ENCODE results near the gene AFG1L. TPM values are rescaled to one million over a fixed set of nuclear protein-coding genes. Genes with fewer than 3 reads are reported as not detected.

The AFG1L gene
- total and polyA plus RNA-seq, 2 experiments from 2014 or later: 9.4 to 9.7 TPM

DNA sequence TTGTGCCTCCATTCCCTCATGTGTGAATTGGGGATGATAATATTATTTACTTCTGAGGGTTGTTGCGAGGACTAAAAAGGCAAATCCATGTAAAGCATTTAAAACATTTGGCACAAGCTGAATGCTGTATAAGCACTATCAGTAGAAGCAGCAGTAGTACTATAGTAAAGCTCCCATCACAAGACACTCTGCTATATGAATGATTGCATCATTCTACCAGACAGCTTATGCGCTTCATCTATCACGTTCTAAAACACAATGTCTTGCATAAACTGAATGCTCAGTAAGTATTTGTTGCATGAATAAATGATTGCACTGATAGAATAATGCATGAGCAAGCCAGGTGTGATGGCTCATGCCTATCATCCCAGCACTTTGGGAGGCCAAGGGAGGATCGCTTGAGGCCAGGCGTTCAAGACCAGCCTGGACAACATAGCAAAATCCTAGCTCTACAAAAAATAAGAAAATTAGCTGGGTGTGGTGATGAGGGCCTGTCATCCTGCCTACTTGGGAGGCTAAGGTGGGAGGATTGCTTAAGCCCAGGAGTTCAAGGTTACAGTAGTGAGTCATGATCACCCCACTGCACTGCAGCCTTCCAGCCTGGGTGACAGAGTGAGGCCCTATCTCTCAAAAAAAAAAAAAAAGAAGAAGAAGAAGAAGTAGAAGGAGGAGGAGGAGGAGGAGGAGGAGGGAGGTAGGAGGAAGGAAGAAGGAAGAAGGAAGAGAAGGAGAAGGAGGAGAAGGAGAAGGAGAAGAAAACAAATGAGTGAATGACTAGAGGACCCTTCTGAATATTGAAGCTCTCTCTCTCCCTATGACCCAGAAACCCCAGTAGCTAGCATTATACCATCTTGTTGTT lies 215.8 kb downstream of the AFG1L start:
- Histone ChIP-seq H2AFZ (no peak overlapping the region), H4K20me1 (ENCODE audit: insufficient read depth, poor library complexity, severe bottlenecking) (no peaks in the 10 kb centered on the region), H3K79me2 (no peaks in the 10 kb centered on the region), H3K9me2 (replicated peaks; ENCODE audit: insufficient read depth) (no peaks in the 10 kb centered on the region), H3K27me3 (no peaks in the 10 kb centered on the region), H3K4me2 (no peak overlapping the region), H3K36me3 (replicated peaks; ENCODE audit: insufficient read depth, low read depth) (no peaks in the 10 kb centered on the region), H3K27ac (no peak overlapping the region), H3K4me1 (ENCODE audit: insufficient read depth) (no peaks in the 10 kb centered on the region), H3K4me3 (no peak overlapping the region), H3K9me3 (ENCODE audit: low read depth) (no peaks in the 10 kb centered on the region)
- TF ChIP-seq, protein P1, sequence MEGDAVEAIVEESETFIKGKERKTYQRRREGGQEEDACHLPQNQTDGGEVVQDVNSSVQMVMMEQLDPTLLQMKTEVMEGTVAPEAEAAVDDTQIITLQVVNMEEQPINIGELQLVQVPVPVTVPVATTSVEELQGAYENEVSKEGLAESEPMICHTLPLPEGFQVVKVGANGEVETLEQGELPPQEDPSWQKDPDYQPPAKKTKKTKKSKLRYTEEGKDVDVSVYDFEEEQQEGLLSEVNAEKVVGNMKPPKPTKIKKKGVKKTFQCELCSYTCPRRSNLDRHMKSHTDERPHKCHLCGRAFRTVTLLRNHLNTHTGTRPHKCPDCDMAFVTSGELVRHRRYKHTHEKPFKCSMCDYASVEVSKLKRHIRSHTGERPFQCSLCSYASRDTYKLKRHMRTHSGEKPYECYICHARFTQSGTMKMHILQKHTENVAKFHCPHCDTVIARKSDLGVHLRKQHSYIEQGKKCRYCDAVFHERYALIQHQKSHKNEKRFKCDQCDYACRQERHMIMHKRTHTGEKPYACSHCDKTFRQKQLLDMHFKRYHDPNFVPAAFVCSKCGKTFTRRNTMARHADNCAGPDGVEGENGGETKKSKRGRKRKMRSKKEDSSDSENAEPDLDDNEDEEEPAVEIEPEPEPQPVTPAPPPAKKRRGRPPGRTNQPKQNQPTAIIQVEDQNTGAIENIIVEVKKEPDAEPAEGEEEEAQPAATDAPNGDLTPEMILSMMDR (IDR thresholded peaks at IDR 0.05; ENCODE audit: poor library complexity): no peak
- no peak for TF ChIP-seq EZH2phosphoT487 (IDR thresholded peaks at IDR 0.05; ENCODE audit: low read depth, severe bottlenecking, unreplicated experiment)
- WGBS (ENCODE audit: low lambda C conversion rate, missing lambda C conversion rate): 75% methylated on average over 5 of the region's 5 CpGs
- no peak for DNase-seq (ENCODE audit: low spot score)

DNA sequence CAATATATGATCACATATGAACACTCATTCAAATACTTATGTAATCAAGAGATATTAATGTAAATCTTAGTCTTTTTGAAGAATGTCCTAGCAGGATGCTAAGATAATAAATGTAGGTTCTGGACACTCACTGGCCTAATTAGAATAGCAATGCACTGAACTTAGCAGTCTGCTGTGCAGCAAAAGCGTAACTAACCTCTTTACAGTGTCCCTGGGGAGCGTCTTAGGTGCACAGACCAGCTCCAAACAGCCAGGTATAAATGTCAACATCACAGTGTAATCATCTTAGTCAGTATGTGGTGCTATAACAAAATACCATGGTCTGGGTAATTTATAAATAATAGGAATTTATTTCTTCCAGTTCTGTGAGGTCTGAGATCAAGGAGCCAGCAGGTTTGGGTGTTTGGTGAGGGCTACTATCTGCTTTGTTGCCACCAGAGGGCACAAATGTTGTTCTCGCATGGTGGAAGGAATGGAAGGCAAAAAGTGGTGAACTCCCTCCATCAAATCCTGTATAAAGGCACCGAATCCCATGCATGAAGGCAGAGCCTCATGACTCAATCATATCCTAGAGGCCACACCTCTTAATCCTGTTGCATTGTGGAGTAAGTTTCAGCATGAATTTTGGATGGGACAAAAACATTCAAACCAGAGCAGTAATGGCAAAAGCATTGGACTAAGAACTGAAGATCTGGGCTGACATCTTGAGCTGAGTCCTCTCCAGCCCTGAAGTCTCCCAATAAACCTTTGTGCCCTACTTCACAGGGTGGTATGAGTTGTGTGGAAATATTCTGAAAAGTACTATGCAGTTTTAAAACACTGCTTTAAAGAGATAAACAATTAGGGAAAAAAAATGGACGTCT lies 224.1 kb downstream of the AFG1L start:
- Histone ChIP-seq H2AFZ (no peak overlapping the region), H3K4me3 (no peak overlapping the region), H3K9me2 (replicated peaks; ENCODE audit: insufficient read depth) (no peaks in the 10 kb centered on the region), H4K20me1 (ENCODE audit: insufficient read depth, poor library complexity, severe bottlenecking) (no peaks in the 10 kb centered on the region), H3K27ac (no peak overlapping the region), H3K79me2 (no peaks in the 10 kb centered on the region), H3K9me3 (ENCODE audit: low read depth) (no peaks in the 10 kb centered on the region), H3K27me3 (no peaks in the 10 kb centered on the region), H3K4me2 (no peak overlapping the region), H3K4me1 (ENCODE audit: insufficient read depth) (no peaks in the 10 kb centered on the region), H3K36me3 (replicated peaks; ENCODE audit: insufficient read depth, low read depth) (no peaks in the 10 kb centered on the region)
- DNase-seq (ENCODE audit: low spot score): no peak
- 81% methylated on average over 5 of the region's 5 CpGs for whole genome bisulfite sequencing (ENCODE audit: low lambda C conversion rate, missing lambda C conversion rate)
- TF ChIP-seq, protein P1 (IDR thresholded peaks at IDR 0.05; ENCODE audit: poor library complexity): peak; percentile 39
- no peak for TF ChIP-seq EZH2phosphoT487 (IDR thresholded peaks at IDR 0.05; ENCODE audit: low read depth, severe bottlenecking, unreplicated experiment)

DNA sequence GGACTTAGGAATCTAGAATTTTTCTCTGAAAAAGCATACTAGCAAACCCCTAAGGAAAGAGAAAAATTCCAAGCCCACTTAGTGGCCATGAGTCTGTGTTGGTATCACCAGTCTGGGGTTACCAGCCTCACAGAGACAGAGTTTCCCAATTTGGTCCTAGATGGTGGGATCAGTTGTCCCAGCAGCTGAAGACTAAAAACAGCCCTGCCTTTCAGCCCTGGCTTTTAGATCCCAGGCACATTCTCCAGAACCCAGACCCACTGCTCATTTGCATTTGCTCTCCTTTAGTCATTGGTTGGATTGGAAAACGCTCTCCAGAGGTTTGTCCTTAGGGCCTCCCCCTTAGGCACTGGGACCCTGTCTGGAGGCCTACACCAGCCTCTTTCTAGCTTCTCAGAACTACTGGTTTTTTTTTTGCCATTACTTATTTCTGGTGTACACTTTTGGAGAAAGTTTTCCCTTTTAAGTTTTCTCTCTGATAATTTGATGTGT lies 226.8 kb downstream of the AFG1L start:
- Histone ChIP-seq H3K9me3 (ENCODE audit: low read depth) (no peaks in the 10 kb centered on the region), H3K4me3 (no peak overlapping the region), H3K36me3 (replicated peaks; ENCODE audit: insufficient read depth, low read depth) (no peaks in the 10 kb centered on the region), H3K4me2 (no peak overlapping the region), H3K27ac (no peak overlapping the region), H4K20me1 (ENCODE audit: insufficient read depth, poor library complexity, severe bottlenecking) (no peaks in the 10 kb centered on the region), H3K9me2 (replicated peaks; ENCODE audit: insufficient read depth) (no peaks in the 10 kb centered on the region), H3K79me2 (no peaks in the 10 kb centered on the region), H3K27me3 (no peaks in the 10 kb centered on the region), H3K4me1 (ENCODE audit: insufficient read depth) (no peaks in the 10 kb centered on the region), H2AFZ (no peak overlapping the region)
- DNase-seq (ENCODE audit: low spot score): no peak
- 85% methylated on average over 1 of the region's 1 CpG for WGBS (ENCODE audit: low lambda C conversion rate, missing lambda C conversion rate)
- TF ChIP-seq, protein P1 (IDR thresholded peaks at IDR 0.05; ENCODE audit: poor library complexity): no peak
- TF ChIP-seq EZH2 (IDR thresholded peaks at IDR 0.05; ENCODE audit: borderline replicate concordance) (no peak), EZH2phosphoT487 (IDR thresholded peaks at IDR 0.05; ENCODE audit: low read depth, severe bottlenecking, unreplicated experiment) (no peak)
